Heart left ventricle (tissue), 13 donors: ENCODE measurements around the gene C1orf74.

ENCODE experiments used
- POLR2A ChIP-seq, 2 donors: fragments of 450-650 bp; IDR thresholded peaks; one replicate each; pipeline ENCODE4 v1.6.1; 2017; ENCODE audit warnings: antibody characterized with exemption in 2 of 2, mild to moderate bottlenecking in 2 of 2, moderate library complexity in 2 of 2
- TF ChIP-seq, protein P1 (sequence below), 12 donors: fragments of 200-600 bp; sonication (generic) in 4 of 12; IDR thresholded peaks; one replicate each; pipeline versions ENCODE4 v1.5.0 to v1.8.0; 2018 to 2022; ENCODE audit warnings: antibody characterized with exemption in 12 of 12, mild to moderate bottlenecking in 5 of 12
- donor health status: ischemic (EF 13 %, LVEDD 7.1; RV severe dilation, severe dysfunction).
- donor health status: DM: no; HTN: yes; CAD: no.
- donor health status: DM: no; HTN: no; CAD: no.
- donor health status: ischemic (EF 25% LVEDD 6.9; RV normal size, moderate dysfunction).
- donor health status: ischemic (EF 25% LVEDD 5.7; RV mildly dilated, moderate dysfunction).
- donor health status: ischemic (EF 35%, LVEDD 5.7; RV mildly dilated, moderate dysfunction).
- donor health status: nonischemic (EF 11% LVEDD 7.7; RV severe dilation, severe dysfunction).
- donor health status: DM: yes; HTN: yes; CAD: no.
- donor health status: PGD.
- donor health status: ischemic (EF 29% LVEDD 5.4; RV normal size, mild dysfunction).
- donor health status: nonischemic (EF 23%, LVEDD 6.1; RV moderate dilation, normal function).

GRCh38 chr1:209755926-209756614 is 28.3 kb downstream of the C1orf74 start, which contains the start of gene TRAF3IP3:
- TF ChIP-seq, protein P1, sequence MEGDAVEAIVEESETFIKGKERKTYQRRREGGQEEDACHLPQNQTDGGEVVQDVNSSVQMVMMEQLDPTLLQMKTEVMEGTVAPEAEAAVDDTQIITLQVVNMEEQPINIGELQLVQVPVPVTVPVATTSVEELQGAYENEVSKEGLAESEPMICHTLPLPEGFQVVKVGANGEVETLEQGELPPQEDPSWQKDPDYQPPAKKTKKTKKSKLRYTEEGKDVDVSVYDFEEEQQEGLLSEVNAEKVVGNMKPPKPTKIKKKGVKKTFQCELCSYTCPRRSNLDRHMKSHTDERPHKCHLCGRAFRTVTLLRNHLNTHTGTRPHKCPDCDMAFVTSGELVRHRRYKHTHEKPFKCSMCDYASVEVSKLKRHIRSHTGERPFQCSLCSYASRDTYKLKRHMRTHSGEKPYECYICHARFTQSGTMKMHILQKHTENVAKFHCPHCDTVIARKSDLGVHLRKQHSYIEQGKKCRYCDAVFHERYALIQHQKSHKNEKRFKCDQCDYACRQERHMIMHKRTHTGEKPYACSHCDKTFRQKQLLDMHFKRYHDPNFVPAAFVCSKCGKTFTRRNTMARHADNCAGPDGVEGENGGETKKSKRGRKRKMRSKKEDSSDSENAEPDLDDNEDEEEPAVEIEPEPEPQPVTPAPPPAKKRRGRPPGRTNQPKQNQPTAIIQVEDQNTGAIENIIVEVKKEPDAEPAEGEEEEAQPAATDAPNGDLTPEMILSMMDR (IDR thresholded peaks at IDR 0.05) = no peak
- no peak for TF ChIP-seq POLR2A (IDR thresholded peaks at IDR 0.05)
